GM13976 (cell line): Measurements from ENCODE around the gene MEIS3.

ENCODE experiments used
- DNase-seq: peaks from one replicate; pipeline ENCODE4 v3.0.0; 2012; ENCODE audit warnings: low spot score
- CTCF ChIP-seq: IDR thresholded peaks from 2 replicates; pipeline ENCODE4 v1.5.1; 2012; ENCODE audit warnings: borderline replicate concordance, mild to moderate bottlenecking; ENCODE audit not compliant: insufficient read depth; ENCODE audit errors: extremely low read depth, missing control alignments, control extremely low read depth
- in situ Hi-C: fragments of 300-500 bp; cut with MboI; formaldehyde crosslinking; loops from one replicate; pipeline ENCODE4 v1.12.0; 2022; ENCODE audit warnings: low sequenced_read_pairs, mixed read lengths, inconsistent platforms; ENCODE audit not compliant: unreplicated experiment

The MEIS3 gene

GRCh38 chr19:47408156-47408938 is 11.0 kb downstream of the MEIS3 start:
- no peak for DNase-seq
- in situ Hi-C loops: no loop called here
- no peak for TF ChIP-seq CTCF

DNA sequence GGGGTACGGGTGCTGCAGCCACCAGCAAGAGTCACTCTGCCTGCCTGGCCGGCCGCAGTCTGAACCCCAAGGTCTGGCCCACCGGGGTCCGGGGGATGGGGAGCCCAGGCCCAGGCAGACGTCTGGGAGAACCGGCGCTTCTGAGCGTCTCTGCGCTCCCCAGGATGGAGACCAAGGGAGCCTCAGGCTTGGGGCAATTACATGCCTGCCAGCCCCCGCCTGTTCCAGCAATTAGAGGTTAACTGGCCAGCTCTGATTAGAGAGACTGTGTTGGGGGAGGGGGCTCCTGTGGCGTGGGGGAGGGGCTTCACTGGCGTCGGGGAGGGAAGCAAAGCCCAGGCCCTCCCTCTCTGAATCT is 11.9 kb downstream of the MEIS3 start:
- no peak for TF ChIP-seq CTCF
- DNase-seq: no peak
- in situ Hi-C loops: no loop called here

DNA sequence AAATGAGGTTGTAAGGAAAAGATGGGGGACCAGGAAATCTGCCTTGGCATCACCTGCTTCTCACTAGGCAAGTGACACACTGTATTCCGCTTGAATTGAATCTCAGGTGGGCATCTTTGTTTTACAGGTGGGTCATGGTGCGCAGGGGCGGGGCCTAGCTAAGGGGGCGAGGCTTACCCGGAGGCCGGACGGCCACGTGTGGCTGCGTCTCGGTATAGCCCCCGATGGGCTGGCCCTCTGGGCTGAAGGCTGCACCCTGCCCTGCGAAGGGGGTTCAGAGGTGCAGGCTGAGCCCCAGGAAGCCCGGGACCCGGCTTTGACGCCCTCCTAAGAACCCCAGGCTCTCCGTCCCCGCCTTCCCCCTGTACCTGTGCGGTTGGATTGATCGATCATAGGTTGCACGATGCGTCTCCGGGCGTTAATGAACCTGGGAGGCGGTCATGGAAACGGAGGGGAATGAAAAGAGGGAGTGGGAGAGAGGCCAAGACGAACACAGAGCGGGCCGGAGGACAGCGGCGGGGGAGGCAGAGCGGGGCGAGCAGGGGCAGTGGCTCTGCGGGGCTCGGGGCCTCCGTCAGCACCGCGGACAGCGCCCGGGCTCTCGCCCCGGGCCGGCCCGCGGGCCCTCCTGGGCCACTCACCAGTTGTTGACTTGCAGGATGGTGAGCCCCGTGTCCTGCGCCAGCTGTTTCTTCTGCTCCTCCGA is 12.5 kb downstream of the MEIS3 start:
- in situ Hi-C loops: no loop called here
- no peak for DNase-seq

DNA sequence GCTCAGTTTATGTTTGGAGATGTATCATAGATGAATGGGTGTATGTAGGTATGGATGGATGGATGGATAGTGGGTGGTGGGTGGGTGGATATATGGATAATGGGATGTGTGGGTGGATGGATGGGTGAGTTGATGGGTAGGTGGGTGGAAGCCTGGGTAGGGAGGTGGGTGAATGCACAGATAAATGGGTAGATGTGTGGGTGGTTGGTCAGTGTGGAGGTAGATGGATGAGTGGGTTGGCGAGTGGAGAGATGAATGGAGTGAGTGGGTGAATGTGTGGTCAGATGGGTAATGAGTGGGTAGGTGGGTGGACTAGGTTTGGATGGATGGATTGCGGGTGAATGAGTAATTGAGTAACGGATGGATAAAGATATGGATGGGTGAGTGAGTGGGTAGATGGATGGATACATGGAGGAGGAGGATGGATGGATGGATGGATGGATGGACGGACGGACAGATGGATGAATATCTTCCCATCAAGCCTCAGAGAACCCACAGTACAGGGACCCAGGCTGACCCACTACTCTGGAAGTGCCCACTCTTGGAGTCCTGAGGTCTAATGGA is 13.4 kb downstream of the MEIS3 start:
- DNase-seq: no peak
- in situ Hi-C loops: no loop called here
- TF ChIP-seq CTCF: no peak

More for the DNA sequence above, 12.5 kb downstream of the MEIS3 start:
- TF ChIP-seq CTCF: no peak

- in situ Hi-C loops: no loop called here
- no peak for DNase-seq
- no peak for TF ChIP-seq CTCF
Observed at GRCh38 chr19:47405197-47405550, 14.2 kb downstream of the MEIS3 start.

DNA sequence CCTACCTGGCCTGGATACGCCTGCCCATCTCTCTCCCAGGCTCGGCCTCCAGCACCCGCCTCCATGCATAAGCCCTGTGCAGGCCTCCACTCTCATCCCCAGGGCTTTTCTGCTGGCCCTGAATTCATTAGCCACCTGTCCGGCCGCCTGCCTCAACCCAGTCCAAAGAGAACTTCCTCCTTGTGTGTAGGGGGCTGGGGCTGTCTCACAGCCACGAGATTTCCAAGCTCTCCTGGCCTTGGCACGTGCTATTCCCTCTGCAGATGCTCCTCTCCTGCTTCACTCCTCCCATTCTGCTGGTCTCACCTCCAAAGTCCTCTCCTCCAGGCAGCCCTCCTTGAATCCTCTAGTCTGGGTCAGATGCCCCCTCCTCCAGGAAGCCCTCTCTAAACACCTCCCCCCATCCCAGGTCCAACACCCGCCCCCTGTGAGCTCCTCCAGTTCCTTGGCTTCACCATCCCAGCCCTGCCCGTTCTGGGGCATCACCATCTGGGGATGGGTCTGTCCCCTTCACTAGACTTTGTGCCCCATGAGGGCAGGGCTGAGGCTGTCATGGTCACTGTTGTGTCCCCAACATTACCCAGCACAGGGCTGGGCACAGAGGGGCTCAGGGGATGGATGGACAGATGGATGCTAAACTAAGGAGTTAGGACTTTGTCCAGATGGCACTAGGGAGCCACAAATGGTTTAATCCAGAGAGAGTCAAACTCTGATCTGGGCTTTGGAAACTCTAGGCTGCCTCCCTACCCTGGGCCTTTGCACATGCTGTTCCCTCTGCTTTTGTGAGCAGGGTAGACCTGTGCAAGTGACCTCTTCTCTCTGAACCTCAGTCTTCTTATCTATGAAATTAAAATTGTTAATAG is 14.8 kb downstream of the MEIS3 start:
- in situ Hi-C loops: no loop called here
- no peak for TF ChIP-seq CTCF
- DNase-seq: no peak
